Body of pancreas (tissue), 4 donors: Measurements from ENCODE around the gene CYREN. TPM values are rescaled to one million over a fixed set of nuclear protein-coding genes. Genes with fewer than 3 reads are reported as not detected.
"Not testable (repeated sequence)": the region's sequence is repeated elsewhere in the genome, so short reads cannot be mapped to it uniquely, and the experiment has no call there.

Experiments
- ATAC-seq: fragments of 150-250 bp; one replicate; pipeline ENCODE4 v1.9.1; 2016
- DNase-seq, 4 donors: peaks; one replicate each; pipeline ENCODE4 v3.0.0-alpha.2; 2019
- H3K27ac ChIP-seq, 4 donors: fragments of 200-600 bp; sonication (generic); 1 replicate in 3 of 4; 2 replicates in 1 of 4; pipeline versions ENCODE4 v1.5.1 to v1.6.1; 2016 to 2019; ENCODE audit warnings: mild to moderate bottlenecking in 1 of 4, mixed read lengths in 1 of 4, moderate library complexity in 1 of 4
- H3K27me3 ChIP-seq, 2 donors: fragments of 200-600 bp; sonication (generic); one replicate each; pipeline ENCODE4 v1.6.0; 2016; ENCODE audit warnings: mild to moderate bottlenecking in 1 of 2
- H3K36me3 ChIP-seq, 2 donors: fragments of 200-600 bp; sonication (generic); replicated peaks in 1 of 2; 2 replicates each; pipeline ENCODE4 v1.5.1; 2016; ENCODE audit warnings: low read depth in 2 of 2; ENCODE audit not compliant: insufficient read depth in 1 of 2
- H3K4me1 ChIP-seq: fragments of 200-600 bp; sonication (generic); one replicate; pipeline ENCODE4 v1.6.0; 2016
- H3K4me3 ChIP-seq, 2 donors: fragments of 200-600 bp; sonication (generic); 1 replicate in 1 of 2; 2 replicates in 1 of 2; pipeline ENCODE4 v1.5.1; 2016 to 2019
- H3K9me3 ChIP-seq, 3 donors: fragments of 200-600 bp; sonication (generic); 1 replicate in 2 of 3; 2 replicates in 1 of 3; pipeline ENCODE4 v1.5.1; 2016
- CTCF ChIP-seq, 7 experiments: fragments of 450-650 bp in 4 of 7; fragments of 200-600 bp in 3 of 7; sonication (generic) in 3 of 7; IDR thresholded peaks; one replicate each; pipeline ENCODE4 v1.5.1; 2016 to 2019; ENCODE audit warnings: antibody characterized with exemption in 7 of 7
- POLR2A ChIP-seq, 3 donors: fragments of 450-650 bp; IDR thresholded peaks; one replicate each; pipeline ENCODE4 v1.6.1; 2016; ENCODE audit warnings: antibody characterized with exemption in 3 of 3, mild to moderate bottlenecking in 2 of 3
- WGBS, 2 donors: methylation state at CpG; one replicate each; pipeline ENCODE4 v1.1.5; 2017; 5-methylcytosine and 5-hydroxymethylcytosine counted together
- intact Hi-C: fragments of 100-400 bp; cut with DNase I; formaldehyde crosslinking; loops from one replicate; pipeline ENCODE4 v1.15.1; 2023
- total RNA-seq, 2 donors: library from RNA; depleted of rRNA; stranded (reverse); fragments of >200 nt; gene quantifications; one replicate each; pipeline ENCODE4 v1.1.0, GENCODE V29; 2016

The CYREN gene
- total RNA-seq, 2 donors from 2014 or later: 32.9 to 40.5 TPM

- peaks cover 33% of the 10 kb centered on the region for H3K4me1 ChIP-seq
- TF ChIP-seq CTCF (IDR thresholded peaks at IDR 0.05) (no peak), POLR2A (IDR thresholded peaks at IDR 0.05) (no peak)
- no peak overlapping the region for H3K4me3 ChIP-seq
- WGBS, 2 donors: 43 to 57% methylated on average over 2 of the region's 2 CpGs
- no peak for DNase-seq
- H3K9me3 ChIP-seq: no peaks in the 10 kb centered on the region
- no peaks in the 10 kb centered on the region for H3K36me3 ChIP-seq
- no peaks in the 10 kb centered on the region for H3K27me3 ChIP-seq
- no peak overlapping the region for H3K27ac ChIP-seq
- no peak for ATAC-seq
- intact Hi-C loops: no loop called here
These were observed 43.3 kb upstream of the CYREN start for GRCh38 chr7:135213831-135214230.

GRCh38 chr7:135211946-135212685 is 41.6 kb upstream of the CYREN start:
- WGBS, 2 donors: 45 to 48% methylated on average over 30 of the region's 30 CpGs
- H3K36me3 ChIP-seq, H3K27me3 ChIP-seq, intact Hi-C loops, ATAC-seq, H3K9me3 ChIP-seq: not testable (repeated sequence)
- H3K27ac ChIP-seq: peak overlapping the region; percentile 63 to 96 (median 94)
- peak overlapping the region; percentile 13 to 74 for H3K4me3 ChIP-seq
- peaks cover 35% of the 10 kb centered on the region for H3K4me1 ChIP-seq
- DNase-seq: peak in 1 of 4 donors; percentile 46

- intact Hi-C loops: no loop called here
- Histone ChIP-seq H3K27ac (peak within 1 kb of the TSS; percentile 89 to 96 (median 94)), H3K36me3 (no peaks in the 10 kb centered on the region), H3K9me3 (no peaks in the 10 kb centered on the region), H3K4me1 (peaks cover 39% of the 10 kb centered on the region), H3K4me3 (peak within 1 kb of the TSS; percentile 74 to 76), H3K27me3 (no peaks in the 10 kb centered on the region)
- TF ChIP-seq POLR2A (IDR thresholded peaks at IDR 0.05): peak; percentile 82 to 94 (median 94)
- TF ChIP-seq CTCF (IDR thresholded peaks at IDR 0.05): no peak
- 0% methylated on average over 60 of the region's 82 CpGs; no CpG with 5 or more reads in 1 of the 2 donors for WGBS, 2 donors
- peak; percentile 92 for ATAC-seq
- peak; percentile 96 to 98 (median 98) for DNase-seq
These were observed 40.9 kb upstream of the CYREN start, which contains the start of gene WDR91 for GRCh38 chr7:135211179-135211945. WDR91 (minus strand) TSS chr7:135211526; CDS start chr7:135211502, 24 bp downstream.

- peaks cover 42% of the 10 kb centered on the region for H3K4me1 ChIP-seq
- no peaks in the 10 kb centered on the region for H3K27me3 ChIP-seq
- ATAC-seq: peak; percentile 1
- no peak for DNase-seq
- no peak for TF ChIP-seq CTCF (IDR thresholded peaks at IDR 0.05)
- no peak for TF ChIP-seq POLR2A (IDR thresholded peaks at IDR 0.05)
- whole genome bisulfite sequencing, 2 donors: 0 to 2% methylated on average over 8 to 13 of the region's 13 CpGs
- H3K27ac ChIP-seq: peak overlapping the region; percentile 89 to 96 (median 94)
- H3K9me3 ChIP-seq: no peaks in the 10 kb centered on the region
- intact Hi-C loops: no loop called here
- H3K36me3 ChIP-seq: no peaks in the 10 kb centered on the region
- H3K4me3 ChIP-seq: peak overlapping the region; percentile 64 to 76
These were observed 40.3 kb upstream of the CYREN start for GRCh38 chr7:135210888-135211178.

- peak overlapping the region; percentile 70 to 96 (median 94) for H3K27ac ChIP-seq
- intact Hi-C loops: no loop called here
- no peak for TF ChIP-seq CTCF (IDR thresholded peaks at IDR 0.05)
- no peak for TF ChIP-seq POLR2A (IDR thresholded peaks at IDR 0.05)
- no peaks in the 10 kb centered on the region for H3K27me3 ChIP-seq
- H3K9me3 ChIP-seq: no peaks in the 10 kb centered on the region
- DNase-seq (peak in 1 of 4 donors; percentile 47), ATAC-seq (no peak)
- peaks cover 57% of the 10 kb centered on the region for H3K4me1 ChIP-seq
- 11 to 18% methylated on average over 7 of the region's 7 CpGs for WGBS, 2 donors
- H3K36me3 ChIP-seq: no peaks in the 10 kb centered on the region
- no peak overlapping the region for H3K4me3 ChIP-seq
These were observed 38.8 kb upstream of the CYREN start for GRCh38 chr7:135209225-135209834.
